Muscle layer of duodenum (tissue), 2 donors: ENCODE measurements around the gene FHL3.
A peak's percentile ranks its signal among the peaks of the same experiment; 100 is the strongest.

Experiments
- H3K27ac ChIP-seq: one replicate; pipeline ENCODE4 v1.7.0; 2013; ENCODE audit warnings: mild to moderate bottlenecking, low read length
- H3K27me3 ChIP-seq: one replicate; pipeline ENCODE4 v1.7.0; 2013; ENCODE audit warnings: low read depth, mild to moderate bottlenecking, control low read depth, low read length
- H3K36me3 ChIP-seq, 2 donors: one replicate each; pipeline ENCODE4 v1.7.0; 2013; ENCODE audit warnings: low read length in 2 of 2, control low read depth in 1 of 2, mild to moderate bottlenecking in 1 of 2; ENCODE audit not compliant: insufficient read depth in 2 of 2, control insufficient read depth in 1 of 2
- H3K4me1 ChIP-seq, 2 donors: one replicate each; pipeline ENCODE4 v1.7.0; 2013; ENCODE audit warnings: low read length in 2 of 2, mild to moderate bottlenecking in 2 of 2, control low read depth in 1 of 2, moderate library complexity in 1 of 2; ENCODE audit not compliant: insufficient read depth in 2 of 2, control insufficient read depth in 1 of 2
- H3K4me3 ChIP-seq, 2 donors: one replicate each; pipeline ENCODE4 v1.7.0; 2013; ENCODE audit warnings: low read length in 2 of 2, low read depth in 1 of 2, mild to moderate bottlenecking in 1 of 2
- H3K9me3 ChIP-seq, 2 donors: one replicate each; pipeline ENCODE4 v1.7.0; 2013; ENCODE audit warnings: low read length in 2 of 2, control low read depth in 1 of 2, mild to moderate bottlenecking in 1 of 2; ENCODE audit not compliant: control insufficient read depth in 1 of 2
- donor health status: healthy.

The FHL3 gene

GRCh38 chr1:38021969-38022368 lies 16.7 kb upstream of the FHL3 start:
- no peak overlapping the region for H3K4me3 ChIP-seq
- no peak overlapping the region for H3K27ac ChIP-seq
- H3K36me3 ChIP-seq, result peaks cover 62 to 71% of the 10 kb centered on the region in 2 donors
- H3K4me1 ChIP-seq, result peaks cover 0 to 4% of the 10 kb centered on the region in 2 donors
- no peaks in the 10 kb centered on the region for H3K27me3 ChIP-seq
- no peaks in the 10 kb centered on the region for H3K9me3 ChIP-seq

- Histone ChIP-seq H3K9me3 (no peaks in the 10 kb centered on the region), H3K27ac (no peak overlapping the region), H3K27me3 (no peaks in the 10 kb centered on the region), H3K36me3 (peaks cover 62% of the 10 kb centered on the region in 2 donors), H3K4me3 (no peak overlapping the region), H3K4me1 (peaks cover 0 to 20% of the 10 kb centered on the region in 2 donors)
Observed at GRCh38 chr1:38020396-38020795, 15.1 kb upstream of the FHL3 start.

- Histone ChIP-seq H3K4me1 (peaks cover 7 to 35% of the 10 kb centered on the region in 2 donors), H3K9me3 (no peaks in the 10 kb centered on the region), H3K4me3 (no peak overlapping the region), H3K27ac (no peak overlapping the region), H3K27me3 (no peaks in the 10 kb centered on the region), H3K36me3 (peaks cover 49 to 54% of the 10 kb centered on the region in 2 donors)
Observed at GRCh38 chr1:38018864-38019343, 13.6 kb upstream of the FHL3 start.

GRCh38 chr1:38015978-38016725 lies 10.8 kb upstream of the FHL3 start:
- peak overlapping the region; percentile 65 for H3K27ac ChIP-seq
- H3K9me3 ChIP-seq, result no peaks in the 10 kb centered on the region
- H3K27me3 ChIP-seq, result no peaks in the 10 kb centered on the region
- H3K4me1 ChIP-seq, result peaks cover 9 to 43% of the 10 kb centered on the region in 2 donors
- H3K4me3 ChIP-seq, result no peak overlapping the region
- peaks cover 28 to 30% of the 10 kb centered on the region in 2 donors for H3K36me3 ChIP-seq

GRCh38 chr1:38014724-38015424 lies 9.6 kb upstream of the FHL3 start:
- H3K4me1 ChIP-seq, result peaks cover 9 to 43% of the 10 kb centered on the region in 2 donors
- H3K27ac ChIP-seq, result peak overlapping the region; percentile 65
- no peak overlapping the region for H3K4me3 ChIP-seq
- H3K36me3 ChIP-seq, result peaks cover 20 to 22% of the 10 kb centered on the region in 2 donors
- no peaks in the 10 kb centered on the region for H3K27me3 ChIP-seq
- H3K9me3 ChIP-seq, result no peaks in the 10 kb centered on the region

GRCh38 chr1:38014171-38014570 lies 8.9 kb upstream of the FHL3 start:
- no peak overlapping the region for H3K27ac ChIP-seq
- peak overlapping the region in 1 of 2 donors; percentile 94 for H3K4me3 ChIP-seq
- no peaks in the 10 kb centered on the region for H3K27me3 ChIP-seq

GRCh38 chr1:38013227-38013622 lies 7.9 kb upstream of the FHL3 start:
- peaks cover 9 to 43% of the 10 kb centered on the region in 2 donors for H3K4me1 ChIP-seq
- H3K27ac ChIP-seq, result peak overlapping the region; percentile 97
- peaks cover 8 to 10% of the 10 kb centered on the region in 2 donors for H3K36me3 ChIP-seq
- peak overlapping the region; percentile 77 to 94 for H3K4me3 ChIP-seq
- no peaks in the 10 kb centered on the region for H3K27me3 ChIP-seq
- H3K9me3 ChIP-seq, result no peaks in the 10 kb centered on the region

More at GRCh38 chr1:38014171-38014570, 8.9 kb upstream of the FHL3 start:
- Histone ChIP-seq H3K36me3 (peaks cover 17 to 19% of the 10 kb centered on the region in 2 donors), H3K4me1 (peaks cover 9 to 43% of the 10 kb centered on the region in 2 donors), H3K9me3 (no peaks in the 10 kb centered on the region)

GRCh38 chr1:38012363-38013226 lies 7.3 kb upstream of the FHL3 start, which contains the start of gene UTP11:
Gene UTP11, plus strand, starts transcription at chr1:38012734. Its CDS starts 69 bp downstream, at chr1:38012803.
- no peaks in the 10 kb centered on the region for H3K9me3 ChIP-seq
- H3K36me3 ChIP-seq, result peaks cover 7 to 10% of the 10 kb centered on the region in 2 donors
- peaks cover 9 to 43% of the 10 kb centered on the region in 2 donors for H3K4me1 ChIP-seq

GRCh38 chr1:38009841-38010180 lies 4.5 kb upstream of the FHL3 start:
- Histone ChIP-seq H3K4me3 (no peak overlapping the region), H3K27me3 (no peaks in the 10 kb centered on the region), H3K9me3 (no peaks in the 10 kb centered on the region), H3K36me3 (peaks cover 0 to 3% of the 10 kb centered on the region in 2 donors), H3K27ac (no peak overlapping the region), H3K4me1 (peaks cover 9 to 22% of the 10 kb centered on the region in 2 donors)

More at GRCh38 chr1:38012363-38013226, 7.3 kb upstream of the FHL3 start, which contains the start of gene UTP11:
- no peaks in the 10 kb centered on the region for H3K27me3 ChIP-seq
- H3K27ac ChIP-seq, result peak within 1 kb of the TSS; percentile 97
- peak within 1 kb of the TSS; percentile 77 to 94 for H3K4me3 ChIP-seq

GRCh38 chr1:38009088-38009840 lies 4.0 kb upstream of the FHL3 start:
- no peaks in the 10 kb centered on the region for H3K27me3 ChIP-seq
- no peak overlapping the region for H3K27ac ChIP-seq
- no peak overlapping the region for H3K4me3 ChIP-seq
- peaks cover 6 to 17% of the 10 kb centered on the region in 2 donors for H3K4me1 ChIP-seq
- no peaks in the 10 kb centered on the region for H3K9me3 ChIP-seq
- H3K36me3 ChIP-seq, result peaks cover 0 to 3% of the 10 kb centered on the region in 2 donors
